Choroid plexus epithelial cell (primary cell): ENCODE measurements around the gene LAMC1.

Experiments used
- DNase-seq: peaks from one replicate; pipeline ENCODE4 v3.0.0-alpha.2; 2010; ENCODE audit warnings: low read depth
- H3K4me3 ChIP-seq: 2 replicates; pipeline ENCODE4 v1.5.1; 2011; ENCODE audit warnings: low read depth, mild to moderate bottlenecking, control low read depth, low read length, moderate library complexity
- TF ChIP-seq, protein P1 (sequence below): conservative IDR thresholded peaks from 2 replicates; pipeline ENCODE4 v1.5.1; 2011; ENCODE audit warnings: low read depth, mild to moderate bottlenecking, control low read depth, inconsistent platforms, low read length, moderate library complexity

The LAMC1 gene

DNA sequence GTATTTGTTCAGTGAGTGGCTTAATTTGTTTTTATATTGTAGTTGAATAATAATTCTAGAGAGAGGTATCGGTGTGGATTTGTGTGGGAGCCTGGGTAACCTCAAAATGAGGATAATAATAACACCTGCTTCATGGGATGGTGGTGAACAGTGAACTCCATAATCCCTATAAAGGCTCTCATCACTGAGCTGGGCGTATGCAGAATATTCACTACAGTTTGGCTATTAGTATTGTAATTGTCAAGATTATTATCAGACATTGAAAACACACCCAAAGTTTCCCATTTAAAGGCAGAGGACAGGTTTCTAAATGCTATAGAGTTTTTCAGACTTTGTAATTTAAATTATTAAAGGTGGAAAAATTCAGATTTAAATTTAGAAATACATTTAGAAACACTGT lies 155.8 kb downstream of the LAMC1 start:
- H3K4me3 ChIP-seq: no peak overlapping the region
- TF ChIP-seq, protein P1, sequence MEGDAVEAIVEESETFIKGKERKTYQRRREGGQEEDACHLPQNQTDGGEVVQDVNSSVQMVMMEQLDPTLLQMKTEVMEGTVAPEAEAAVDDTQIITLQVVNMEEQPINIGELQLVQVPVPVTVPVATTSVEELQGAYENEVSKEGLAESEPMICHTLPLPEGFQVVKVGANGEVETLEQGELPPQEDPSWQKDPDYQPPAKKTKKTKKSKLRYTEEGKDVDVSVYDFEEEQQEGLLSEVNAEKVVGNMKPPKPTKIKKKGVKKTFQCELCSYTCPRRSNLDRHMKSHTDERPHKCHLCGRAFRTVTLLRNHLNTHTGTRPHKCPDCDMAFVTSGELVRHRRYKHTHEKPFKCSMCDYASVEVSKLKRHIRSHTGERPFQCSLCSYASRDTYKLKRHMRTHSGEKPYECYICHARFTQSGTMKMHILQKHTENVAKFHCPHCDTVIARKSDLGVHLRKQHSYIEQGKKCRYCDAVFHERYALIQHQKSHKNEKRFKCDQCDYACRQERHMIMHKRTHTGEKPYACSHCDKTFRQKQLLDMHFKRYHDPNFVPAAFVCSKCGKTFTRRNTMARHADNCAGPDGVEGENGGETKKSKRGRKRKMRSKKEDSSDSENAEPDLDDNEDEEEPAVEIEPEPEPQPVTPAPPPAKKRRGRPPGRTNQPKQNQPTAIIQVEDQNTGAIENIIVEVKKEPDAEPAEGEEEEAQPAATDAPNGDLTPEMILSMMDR: no peak
- no peak for DNase-seq

DNA sequence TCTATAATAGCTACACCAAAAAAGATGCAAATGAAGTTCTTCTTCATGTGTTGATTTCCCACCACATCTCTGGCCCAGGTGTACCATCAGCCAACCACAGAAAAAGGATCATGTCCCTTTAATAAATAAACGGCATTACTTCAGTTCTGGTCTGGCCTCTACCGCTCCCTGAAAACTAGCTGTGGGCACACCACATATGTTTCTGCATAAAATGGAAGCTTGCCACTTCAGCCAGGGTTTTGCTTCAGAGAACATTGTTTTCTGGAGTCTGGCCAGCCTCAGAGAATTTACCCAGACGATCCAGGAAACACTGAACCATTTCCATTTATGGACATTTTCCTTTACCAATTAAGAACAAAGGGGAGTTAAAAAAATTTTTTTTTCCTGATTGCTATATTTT lies 157.0 kb downstream of the LAMC1 start:
- TF ChIP-seq, protein P1: no peak
- H3K4me3 ChIP-seq: no peak overlapping the region
- peak; percentile 91 for DNase-seq

DNA sequence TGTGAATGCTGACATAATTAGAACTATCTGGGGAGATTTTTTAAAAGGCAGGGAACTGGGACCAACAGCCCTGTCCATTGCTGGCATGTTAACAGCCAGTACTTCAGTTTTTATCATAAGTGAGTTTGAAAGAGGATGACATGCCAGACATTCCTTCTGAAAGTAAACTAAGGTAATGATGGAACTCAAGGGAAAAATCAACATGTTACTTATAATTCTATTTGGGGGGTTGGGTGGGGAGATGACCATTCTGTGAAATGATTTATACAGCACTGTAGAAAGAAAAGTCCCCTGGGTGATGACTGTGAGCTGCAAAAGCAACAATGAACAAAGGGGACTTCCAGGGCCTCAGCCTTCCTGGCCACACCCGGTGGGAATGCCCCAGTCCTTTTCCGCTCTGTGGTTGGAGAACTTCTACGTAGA lies 157.4 kb downstream of the LAMC1 start:
- no peak overlapping the region for H3K4me3 ChIP-seq
- peak; percentile 79 for DNase-seq
- TF ChIP-seq, protein P1: no peak

DNA sequence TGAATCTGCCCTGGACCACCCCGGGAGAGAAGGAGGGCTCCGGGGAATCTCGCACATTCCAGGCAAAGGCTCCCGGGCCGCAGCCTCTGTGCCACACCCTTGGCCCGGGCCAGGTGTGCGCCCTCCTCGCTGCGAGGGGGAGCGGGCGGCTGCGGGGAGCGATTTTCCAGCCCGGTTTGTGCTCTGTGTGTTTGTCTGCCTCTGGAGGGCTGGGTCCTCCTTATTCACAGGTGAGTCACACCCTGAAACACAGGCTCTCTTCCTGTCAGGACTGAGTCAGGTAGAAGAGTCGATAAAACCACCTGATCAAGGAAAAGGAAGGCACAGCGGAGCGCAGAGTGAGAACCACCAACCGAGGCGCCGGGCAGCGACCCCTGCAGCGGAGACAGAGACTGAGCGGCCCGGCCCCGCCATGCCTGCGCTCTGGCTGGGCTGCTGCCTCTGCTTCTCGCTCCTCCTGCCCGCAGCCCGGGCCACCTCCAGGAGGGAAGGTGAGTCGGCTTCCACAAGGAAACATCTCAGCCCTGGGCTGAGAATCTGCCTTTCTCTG lies 162.8 kb downstream of the LAMC1 start, which contains the start of gene LAMC2:
TSS of gene LAMC2 (plus strand) at position 324 of the 550 bp plus-strand sequence. CDS start at position 413, 89 bp downstream.
- TF ChIP-seq, protein P1: peak; percentile 61
- H3K4me3 ChIP-seq: peak within 1 kb of the TSS; percentile 53
- peak; percentile 40 for DNase-seq

DNA sequence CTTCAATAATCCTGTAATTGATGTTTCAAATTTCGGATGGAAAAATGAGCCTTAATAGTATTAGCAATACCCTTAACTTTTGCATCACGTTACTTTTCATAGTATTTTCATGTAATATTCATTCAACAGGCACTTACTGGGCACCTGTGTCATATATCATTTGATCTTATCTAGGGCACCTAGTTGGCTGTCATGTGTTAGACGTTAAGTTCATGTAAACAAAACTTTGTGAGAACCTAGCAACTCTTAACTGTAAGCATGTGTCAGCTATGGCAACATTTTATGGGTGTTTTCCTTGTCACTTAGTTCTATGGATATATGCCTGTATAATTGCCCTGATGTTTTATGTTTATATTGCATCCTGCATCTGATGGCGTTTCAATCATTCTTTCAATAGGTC lies 163.6 kb downstream of the LAMC1 start:
- no peak overlapping the region for H3K4me3 ChIP-seq
- no peak for DNase-seq
- TF ChIP-seq, protein P1: no peak

DNA sequence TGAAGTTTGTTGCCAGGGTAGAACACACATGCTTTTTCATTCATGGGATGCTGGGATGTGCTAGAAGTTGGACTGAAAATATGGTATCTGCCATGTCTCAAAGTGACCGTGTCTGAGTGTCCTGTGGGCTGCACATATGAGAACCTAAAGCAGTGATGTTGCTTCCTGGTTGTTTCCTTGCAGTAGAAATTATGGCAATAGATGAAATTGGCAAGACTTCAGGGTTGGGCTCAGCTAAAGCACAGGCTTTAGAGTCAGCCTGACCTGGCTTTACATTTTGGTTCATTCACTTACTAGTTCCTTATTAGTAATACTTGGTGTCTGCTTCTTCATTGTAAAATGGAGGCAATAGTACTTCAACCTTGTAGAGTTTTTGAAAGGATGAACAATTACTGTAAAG lies 165.0 kb downstream of the LAMC1 start:
- no peak for DNase-seq
- H3K4me3 ChIP-seq: no peak overlapping the region
- TF ChIP-seq, protein P1: no peak

DNA sequence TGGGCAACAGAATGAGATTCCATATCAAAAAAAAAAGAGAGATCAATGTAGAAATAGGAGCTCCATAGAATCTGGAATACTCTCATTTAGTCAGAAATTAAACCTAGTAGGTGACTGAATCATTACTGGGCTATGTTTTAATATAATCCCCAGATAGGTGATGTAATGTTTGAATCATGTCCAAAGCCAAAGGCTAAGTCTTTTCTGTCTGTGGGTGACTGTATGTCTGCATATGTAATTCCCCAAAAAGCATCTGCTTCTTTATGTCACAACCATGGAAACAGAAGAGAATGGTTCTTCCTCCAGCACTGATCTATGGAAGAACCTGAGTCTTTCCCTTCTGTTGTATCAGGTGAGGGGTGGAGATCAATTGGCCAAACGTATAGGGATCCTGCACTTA lies 168.6 kb downstream of the LAMC1 start:
- peak; percentile 80 for DNase-seq
- TF ChIP-seq, protein P1: no peak
- H3K4me3 ChIP-seq: no peak overlapping the region
